GM06990 (cell line): ENCODE results near the gene PCGF3.

Source experiments
- DNase-seq: peaks from one replicate; pipeline ENCODE4 v3.0.0-alpha.2; 2011; ENCODE audit not compliant: insufficient read length; ENCODE audit errors: extremely low read depth
- H3K27me3 ChIP-seq: replicated peaks from 2 replicates; pipeline ENCODE4 v1.6.0; 2011; ENCODE audit warnings: low read length; ENCODE audit not compliant: control insufficient read depth, insufficient read depth
- H3K36me3 ChIP-seq: 2 replicates; pipeline ENCODE4 v1.5.1; 2011; ENCODE audit warnings: low read length; ENCODE audit not compliant: control insufficient read depth, insufficient read depth
- H3K4me3 ChIP-seq: replicated peaks from 2 replicates; pipeline ENCODE4 v1.5.1; 2011; ENCODE audit warnings: low read depth, mild to moderate bottlenecking, control low read depth, low read length
- TF ChIP-seq, protein P1 (sequence below): IDR thresholded peaks from 2 replicates; pipeline ENCODE4 v1.5.1; 2011; ENCODE audit warnings: low read length, control low read depth, mild to moderate bottlenecking, inconsistent platforms; ENCODE audit not compliant: insufficient read depth, poor library complexity, severe bottlenecking

PCGF3 gene

GRCh38 chr4:717601-718320 lies 12.1 kb downstream of the PCGF3 start:
- H3K27me3 ChIP-seq, result no peaks in the 10 kb centered on the region
- no peak for DNase-seq
- peaks cover 10% of the 10 kb centered on the region for H3K36me3 ChIP-seq
- H3K4me3 ChIP-seq, result no peak overlapping the region
- TF ChIP-seq, protein P1, sequence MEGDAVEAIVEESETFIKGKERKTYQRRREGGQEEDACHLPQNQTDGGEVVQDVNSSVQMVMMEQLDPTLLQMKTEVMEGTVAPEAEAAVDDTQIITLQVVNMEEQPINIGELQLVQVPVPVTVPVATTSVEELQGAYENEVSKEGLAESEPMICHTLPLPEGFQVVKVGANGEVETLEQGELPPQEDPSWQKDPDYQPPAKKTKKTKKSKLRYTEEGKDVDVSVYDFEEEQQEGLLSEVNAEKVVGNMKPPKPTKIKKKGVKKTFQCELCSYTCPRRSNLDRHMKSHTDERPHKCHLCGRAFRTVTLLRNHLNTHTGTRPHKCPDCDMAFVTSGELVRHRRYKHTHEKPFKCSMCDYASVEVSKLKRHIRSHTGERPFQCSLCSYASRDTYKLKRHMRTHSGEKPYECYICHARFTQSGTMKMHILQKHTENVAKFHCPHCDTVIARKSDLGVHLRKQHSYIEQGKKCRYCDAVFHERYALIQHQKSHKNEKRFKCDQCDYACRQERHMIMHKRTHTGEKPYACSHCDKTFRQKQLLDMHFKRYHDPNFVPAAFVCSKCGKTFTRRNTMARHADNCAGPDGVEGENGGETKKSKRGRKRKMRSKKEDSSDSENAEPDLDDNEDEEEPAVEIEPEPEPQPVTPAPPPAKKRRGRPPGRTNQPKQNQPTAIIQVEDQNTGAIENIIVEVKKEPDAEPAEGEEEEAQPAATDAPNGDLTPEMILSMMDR, result no peak

DNA sequence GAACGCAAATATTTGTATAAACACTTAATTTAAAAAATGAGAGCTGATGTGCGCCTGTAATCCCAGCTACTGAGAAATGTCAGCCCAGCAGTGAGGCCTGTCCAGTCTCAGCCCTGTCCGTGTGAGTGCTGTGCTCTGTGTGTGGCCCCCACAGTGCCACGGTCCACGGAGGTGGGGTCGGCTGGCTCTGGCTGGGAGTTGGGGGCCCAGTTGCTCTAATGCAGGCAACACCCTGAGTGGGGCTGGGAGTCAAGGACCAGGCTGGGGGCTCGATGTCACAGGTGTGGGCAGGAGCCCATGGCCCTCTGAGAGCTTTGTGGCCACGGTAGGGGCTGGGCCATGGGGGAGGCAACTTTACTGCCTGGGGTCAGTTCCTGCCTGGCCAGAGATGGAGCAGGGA lies 12.8 kb downstream of the PCGF3 start:
- H3K27me3 ChIP-seq, result no peaks in the 10 kb centered on the region
- no peak overlapping the region for H3K4me3 ChIP-seq
- TF ChIP-seq, protein P1, result no peak
- H3K36me3 ChIP-seq, result peaks cover 12% of the 10 kb centered on the region
- no peak for DNase-seq

- TF ChIP-seq, protein P1, result no peak
- no peaks in the 10 kb centered on the region for H3K27me3 ChIP-seq
- DNase-seq, result no peak
- H3K36me3 ChIP-seq, result peaks cover 8% of the 10 kb centered on the region
- H3K4me3 ChIP-seq, result no peak overlapping the region
These were observed 14.7 kb downstream of the PCGF3 start for GRCh38 chr4:720111-720860.

GRCh38 chr4:721261-722168 lies 15.9 kb downstream of the PCGF3 start:
- no peak overlapping the region for H3K4me3 ChIP-seq
- peaks cover 8% of the 10 kb centered on the region for H3K36me3 ChIP-seq
- TF ChIP-seq, protein P1, result no peak
- no peak for DNase-seq
- H3K27me3 ChIP-seq, result no peaks in the 10 kb centered on the region

- DNase-seq, result no peak
- Histone ChIP-seq H3K27me3 (no peaks in the 10 kb centered on the region), H3K4me3 (no peak overlapping the region), H3K36me3 (peaks cover 8% of the 10 kb centered on the region)
- TF ChIP-seq, protein P1, result no peak
These were observed 16.6 kb downstream of the PCGF3 start for GRCh38 chr4:722169-722725.
